ENCODE results near the gene CYP24A1.
A peak's percentile ranks its signal among the peaks of the same experiment; 100 is the strongest.

CYP24A1 gene

GRCh38 chr20:54173653-54174456, at the start of gene CYP24A1:
TSS of gene CYP24A1 (minus strand) at chr20:54173986. CDS start at chr20:54173579, 407 bp downstream.
- Histone ChIP-seq H3K27ac (ENCODE audit: low read depth, low read length) (no peak within 1 kb of the TSS), H3K79me2 (ENCODE audit: control insufficient read depth, insufficient read depth, low read length, unreplicated experiment) (no peaks in the 10 kb centered on the region), H3K27me3 (ENCODE audit: insufficient read depth, low read length) (peaks cover 45% of the 10 kb centered on the region), H3K4me3 (ENCODE audit: low read depth, low read length) (peak within 1 kb of the TSS; percentile 72), H2AFZ (ENCODE audit: low read length, unreplicated experiment) (peak within 1 kb of the TSS; percentile 49), H3K4me1 (ENCODE audit: control insufficient read depth, insufficient read depth, low read length, unreplicated experiment) (peaks cover 20% of the 10 kb centered on the region), H3K36me3 (ENCODE audit: insufficient read depth, low read length) (no peaks in the 10 kb centered on the region)

GRCh38 chr20:54223285-54223684, 49.5 kb upstream of the CYP24A1 start:
- no peaks in the 10 kb centered on the region for H3K79me2 ChIP-seq (ENCODE audit: control insufficient read depth, insufficient read depth, low read length, unreplicated experiment)
- H3K36me3 ChIP-seq (ENCODE audit: insufficient read depth, low read length): no peaks in the 10 kb centered on the region
- H3K4me1 ChIP-seq (ENCODE audit: control insufficient read depth, insufficient read depth, low read length, unreplicated experiment): no peaks in the 10 kb centered on the region
- no peaks in the 10 kb centered on the region for H3K27me3 ChIP-seq (ENCODE audit: insufficient read depth, low read length)
- no peak overlapping the region for H2AFZ ChIP-seq (ENCODE audit: low read length, unreplicated experiment)
- no peak overlapping the region for H3K27ac ChIP-seq (ENCODE audit: low read depth, low read length)
- H3K4me3 ChIP-seq (ENCODE audit: low read depth, low read length): no peak overlapping the region

GRCh38 chr20:54221996-54222890, 48.5 kb upstream of the CYP24A1 start:
- Histone ChIP-seq H2AFZ (ENCODE audit: low read length, unreplicated experiment) (no peak overlapping the region), H3K79me2 (ENCODE audit: control insufficient read depth, insufficient read depth, low read length, unreplicated experiment) (no peaks in the 10 kb centered on the region), H3K4me1 (ENCODE audit: control insufficient read depth, insufficient read depth, low read length, unreplicated experiment) (no peaks in the 10 kb centered on the region), H3K4me3 (ENCODE audit: low read depth, low read length) (no peak overlapping the region), H3K36me3 (ENCODE audit: insufficient read depth, low read length) (no peaks in the 10 kb centered on the region), H3K27me3 (ENCODE audit: insufficient read depth, low read length) (no peaks in the 10 kb centered on the region), H3K27ac (ENCODE audit: low read depth, low read length) (no peak overlapping the region)

DNA sequence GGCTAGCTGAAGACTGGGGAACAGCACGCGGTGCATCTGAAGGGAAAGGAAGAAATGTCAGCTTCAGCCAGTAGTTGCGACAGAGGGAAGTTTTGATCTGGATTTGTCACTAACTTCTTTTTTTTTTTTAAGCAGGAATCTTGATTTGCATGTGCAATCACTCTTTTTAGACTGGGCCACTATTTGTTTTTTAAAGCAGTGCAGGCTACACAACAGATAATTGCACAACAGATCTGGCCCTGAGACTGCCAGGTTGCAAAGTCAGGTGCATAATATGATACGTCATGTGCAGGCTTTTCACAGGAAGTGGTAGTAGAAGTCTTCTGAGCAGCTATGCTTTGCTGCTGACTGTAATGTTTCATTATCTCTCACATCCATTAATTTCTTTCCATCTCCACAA, 47.6 kb upstream of the CYP24A1 start:
- no peaks in the 10 kb centered on the region for H3K27me3 ChIP-seq (ENCODE audit: insufficient read depth, low read length)

GRCh38 chr20:54220722-54221121, 46.9 kb upstream of the CYP24A1 start:
- peaks cover 1% of the 10 kb centered on the region; the same call in 1 of the 2 replicates for H3K36me3 ChIP-seq (ENCODE audit: insufficient read depth, low read length)
- no peak overlapping the region for H3K27ac ChIP-seq (ENCODE audit: low read depth, low read length)

More for the DNA sequence above, 47.6 kb upstream of the CYP24A1 start:
- H3K4me1 ChIP-seq (ENCODE audit: control insufficient read depth, insufficient read depth, low read length, unreplicated experiment): no peaks in the 10 kb centered on the region
- H3K27ac ChIP-seq (ENCODE audit: low read depth, low read length): no peak overlapping the region
- H2AFZ ChIP-seq (ENCODE audit: low read length, unreplicated experiment): no peak overlapping the region
- no peaks in the 10 kb centered on the region for H3K36me3 ChIP-seq (ENCODE audit: insufficient read depth, low read length)
- no peak overlapping the region for H3K4me3 ChIP-seq (ENCODE audit: low read depth, low read length)
- H3K79me2 ChIP-seq (ENCODE audit: control insufficient read depth, insufficient read depth, low read length, unreplicated experiment): no peaks in the 10 kb centered on the region

GRCh38 chr20:54219751-54220426, 46.1 kb upstream of the CYP24A1 start:
- Histone ChIP-seq H3K36me3 (ENCODE audit: insufficient read depth, low read length) (peaks cover 8% of the 10 kb centered on the region), H3K27ac (ENCODE audit: low read depth, low read length) (no peak overlapping the region), H3K4me1 (ENCODE audit: control insufficient read depth, insufficient read depth, low read length, unreplicated experiment) (no peaks in the 10 kb centered on the region), H3K27me3 (ENCODE audit: insufficient read depth, low read length) (no peaks in the 10 kb centered on the region), H2AFZ (ENCODE audit: low read length, unreplicated experiment) (no peak overlapping the region), H3K79me2 (ENCODE audit: control insufficient read depth, insufficient read depth, low read length, unreplicated experiment) (peaks cover 6% of the 10 kb centered on the region), H3K4me3 (ENCODE audit: low read depth, low read length) (no peak overlapping the region)

More at GRCh38 chr20:54220722-54221121, 46.9 kb upstream of the CYP24A1 start:
- Histone ChIP-seq H3K79me2 (ENCODE audit: control insufficient read depth, insufficient read depth, low read length, unreplicated experiment) (peaks cover under 1% of the 10 kb centered on the region), H3K4me3 (ENCODE audit: low read depth, low read length) (no peak overlapping the region), H2AFZ (ENCODE audit: low read length, unreplicated experiment) (no peak overlapping the region), H3K27me3 (ENCODE audit: insufficient read depth, low read length) (no peaks in the 10 kb centered on the region), H3K4me1 (ENCODE audit: control insufficient read depth, insufficient read depth, low read length, unreplicated experiment) (no peaks in the 10 kb centered on the region)

- Histone ChIP-seq H3K27me3 (ENCODE audit: insufficient read depth, low read length) (no peaks in the 10 kb centered on the region), H3K36me3 (ENCODE audit: insufficient read depth, low read length) (peaks cover 8% of the 10 kb centered on the region), H3K4me1 (ENCODE audit: control insufficient read depth, insufficient read depth, low read length, unreplicated experiment) (no peaks in the 10 kb centered on the region), H3K27ac (ENCODE audit: low read depth, low read length) (no peak overlapping the region), H2AFZ (ENCODE audit: low read length, unreplicated experiment) (no peak overlapping the region), H3K79me2 (ENCODE audit: control insufficient read depth, insufficient read depth, low read length, unreplicated experiment) (peaks cover 11% of the 10 kb centered on the region), H3K4me3 (ENCODE audit: low read depth, low read length) (no peak overlapping the region)
Observed at GRCh38 chr20:54218470-54218869, 44.7 kb upstream of the CYP24A1 start.

- H3K79me2 ChIP-seq (ENCODE audit: control insufficient read depth, insufficient read depth, low read length, unreplicated experiment): peaks cover 18% of the 10 kb centered on the region
- no peaks in the 10 kb centered on the region for H3K4me1 ChIP-seq (ENCODE audit: control insufficient read depth, insufficient read depth, low read length, unreplicated experiment)
- H3K27ac ChIP-seq (ENCODE audit: low read depth, low read length): no peak overlapping the region
- H3K36me3 ChIP-seq (ENCODE audit: insufficient read depth, low read length): peaks cover 8% of the 10 kb centered on the region
- no peaks in the 10 kb centered on the region for H3K27me3 ChIP-seq (ENCODE audit: insufficient read depth, low read length)
- no peak overlapping the region for H2AFZ ChIP-seq (ENCODE audit: low read length, unreplicated experiment)
- H3K4me3 ChIP-seq (ENCODE audit: low read depth, low read length): no peak overlapping the region
Observed at GRCh38 chr20:54217762-54218161, 44.0 kb upstream of the CYP24A1 start.

DNA sequence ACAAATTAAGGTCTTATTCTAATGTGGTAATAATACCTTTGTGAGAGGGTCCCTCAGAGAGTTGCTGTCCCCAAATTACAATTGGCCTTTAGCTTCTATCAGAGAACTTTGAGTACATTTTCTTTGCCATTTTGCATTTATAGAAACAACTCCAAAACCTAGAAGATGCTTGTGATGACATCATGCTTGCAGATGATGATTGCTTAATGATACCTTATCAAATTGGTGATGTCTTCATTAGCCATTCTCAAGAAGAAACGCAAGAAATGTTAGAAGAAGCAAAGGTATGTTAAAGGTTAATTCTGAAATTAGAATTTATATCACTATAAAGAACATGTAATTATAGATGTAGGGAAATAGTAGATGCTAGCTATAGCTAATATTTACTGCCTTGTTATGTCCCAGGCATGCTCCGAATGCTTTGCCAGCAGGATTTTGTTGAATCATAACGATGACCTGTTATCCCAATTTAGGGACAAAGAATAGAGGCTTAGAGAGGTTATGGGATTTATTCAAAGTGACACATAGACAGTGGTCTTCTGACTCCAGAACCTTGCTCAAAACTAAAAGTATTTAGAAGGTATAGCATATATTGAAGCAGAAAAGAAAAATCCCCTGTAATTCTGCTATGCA, 41.5 kb upstream of the CYP24A1 start:
- Histone ChIP-seq H3K4me3 (ENCODE audit: low read depth, low read length) (no peak overlapping the region), H3K27ac (ENCODE audit: low read depth, low read length) (no peak overlapping the region), H2AFZ (ENCODE audit: low read length, unreplicated experiment) (no peak overlapping the region)

GRCh38 chr20:54214566-54214965, 40.8 kb upstream of the CYP24A1 start:
- H3K36me3 ChIP-seq (ENCODE audit: insufficient read depth, low read length): peaks cover 8% of the 10 kb centered on the region
- peaks cover 15% of the 10 kb centered on the region for H3K4me1 ChIP-seq (ENCODE audit: control insufficient read depth, insufficient read depth, low read length, unreplicated experiment)
- H2AFZ ChIP-seq (ENCODE audit: low read length, unreplicated experiment): no peak overlapping the region
- no peak overlapping the region for H3K27ac ChIP-seq (ENCODE audit: low read depth, low read length)
- no peaks in the 10 kb centered on the region for H3K27me3 ChIP-seq (ENCODE audit: insufficient read depth, low read length)
- no peak overlapping the region for H3K4me3 ChIP-seq (ENCODE audit: low read depth, low read length)
- H3K79me2 ChIP-seq (ENCODE audit: control insufficient read depth, insufficient read depth, low read length, unreplicated experiment): peaks cover 48% of the 10 kb centered on the region

More for the DNA sequence above, 41.5 kb upstream of the CYP24A1 start:
- no peaks in the 10 kb centered on the region for H3K27me3 ChIP-seq (ENCODE audit: insufficient read depth, low read length)
- H3K4me1 ChIP-seq (ENCODE audit: control insufficient read depth, insufficient read depth, low read length, unreplicated experiment): peaks cover 11% of the 10 kb centered on the region
- peaks cover 8% of the 10 kb centered on the region for H3K36me3 ChIP-seq (ENCODE audit: insufficient read depth, low read length)
- peaks cover 41% of the 10 kb centered on the region for H3K79me2 ChIP-seq (ENCODE audit: control insufficient read depth, insufficient read depth, low read length, unreplicated experiment)
